Panc1 (cell line): ENCODE results near the gene LRFN3.

Source experiments
- CTCF ChIP-seq: fragments of 450-650 bp; IDR thresholded peaks from 2 replicates; pipeline ENCODE4 v1.5.1; 2017; ENCODE audit warnings: mild to moderate bottlenecking
- POLR2AphosphoS5 ChIP-seq: IDR thresholded peaks from 2 replicates; pipeline ENCODE4 v1.6.1; 2012; ENCODE audit warnings: mild to moderate bottlenecking, low read depth, low read length, moderate library complexity
- TCF7L2 ChIP-seq: IDR thresholded peaks from 2 replicates; pipeline ENCODE4 v1.6.1; 2011; ENCODE audit warnings: mild to moderate bottlenecking, low read depth, low read length, inconsistent platforms

- TF ChIP-seq CTCF (no peak), POLR2AphosphoS5 (no peak), TCF7L2 (no peak)
Measured at GRCh38 chr19:35958660-35959039, 22.5 kb downstream of the LRFN3 start.
